MCF 10A (cell line): ENCODE data around the gene MAP7D1. TPM values are rescaled to one million over a fixed set of nuclear protein-coding genes. Genes with fewer than 3 reads are reported as not detected.

Experiments
- BruUV-seq: library from RNA; stranded (reverse); fragments of 400-500 nt; replicated peaks from 2 replicates; lab custom pipeline; 2021; lab: Mats Ljungman, UMichigan
- CTCF ChIA-PET: fragments of 300-600 bp; sonication (Branson Sonifier 250); formaldehyde crosslinking; extraction: SDS; loops from one replicate; lab custom pipeline; 2021; ENCODE audit warnings: antibody characterized with exemption, inconsistent platforms; lab: Yijun Ruan, JAX
- POLR2A ChIA-PET: fragments of 300-600, 350-650 bp; sonication (Branson Sonifier 250); formaldehyde crosslinking; extraction: SDS; loops from one replicate; lab custom pipeline; 2020; ENCODE audit warnings: antibody characterized with exemption, inconsistent platforms; lab: Yijun Ruan, JAX
- DNase-seq: peaks from one replicate; pipeline ENCODE4 v3.0.0-alpha.2; 2018; ENCODE audit not compliant: unreplicated experiment
- H3K27ac Mint-ChIP-seq: one replicate; pipeline ENCODE4 v1.8.0; 2022; ENCODE audit warnings: mild to moderate bottlenecking, low read depth, mixed read lengths; ENCODE audit not compliant: unreplicated experiment
- H3K27me3 Mint-ChIP-seq: one replicate; pipeline ENCODE4 v1.8.0; 2022; ENCODE audit warnings: mixed read lengths; ENCODE audit not compliant: insufficient read depth, unreplicated experiment
- H3K36me3 Mint-ChIP-seq: one replicate; pipeline ENCODE4 v1.8.0; 2022; ENCODE audit warnings: mild to moderate bottlenecking, moderate library complexity, mixed read lengths; ENCODE audit not compliant: insufficient read depth, unreplicated experiment
- H3K4me1 Mint-ChIP-seq: one replicate; pipeline ENCODE4 v1.8.0; 2022; ENCODE audit warnings: mixed read lengths; ENCODE audit not compliant: insufficient read depth, unreplicated experiment
- H3K4me3 Mint-ChIP-seq: one replicate; pipeline ENCODE4 v1.8.0; 2022; ENCODE audit warnings: mild to moderate bottlenecking, moderate library complexity, mixed read lengths; ENCODE audit not compliant: unreplicated experiment
- H3K9me3 Mint-ChIP-seq: one replicate; pipeline ENCODE4 v1.8.0; 2022; ENCODE audit warnings: mixed read lengths; ENCODE audit not compliant: unreplicated experiment
- intact Hi-C: fragments of 100-400 bp; cut with micrococcal nuclease; formaldehyde crosslinking; loops from 2 replicates; pipeline ENCODE4 v1.14.1; 2022
- total RNA-seq: library from RNA; stranded (reverse); gene quantifications from 2 replicates; pipeline ENCODE4 v1.2.3, GENCODE V29; 2022
- TF ChIP-seq, protein P1 (sequence below): fragments of 200-600 bp; IDR thresholded peaks from one replicate; pipeline ENCODE4 v1.8.0; 2022; ENCODE audit warnings: antibody characterized with exemption, mild to moderate bottlenecking; ENCODE audit not compliant: unreplicated experiment

Gene MAP7D1
- total RNA-seq, 1 experiment from 2014 or later: 170 TPM

DNA sequence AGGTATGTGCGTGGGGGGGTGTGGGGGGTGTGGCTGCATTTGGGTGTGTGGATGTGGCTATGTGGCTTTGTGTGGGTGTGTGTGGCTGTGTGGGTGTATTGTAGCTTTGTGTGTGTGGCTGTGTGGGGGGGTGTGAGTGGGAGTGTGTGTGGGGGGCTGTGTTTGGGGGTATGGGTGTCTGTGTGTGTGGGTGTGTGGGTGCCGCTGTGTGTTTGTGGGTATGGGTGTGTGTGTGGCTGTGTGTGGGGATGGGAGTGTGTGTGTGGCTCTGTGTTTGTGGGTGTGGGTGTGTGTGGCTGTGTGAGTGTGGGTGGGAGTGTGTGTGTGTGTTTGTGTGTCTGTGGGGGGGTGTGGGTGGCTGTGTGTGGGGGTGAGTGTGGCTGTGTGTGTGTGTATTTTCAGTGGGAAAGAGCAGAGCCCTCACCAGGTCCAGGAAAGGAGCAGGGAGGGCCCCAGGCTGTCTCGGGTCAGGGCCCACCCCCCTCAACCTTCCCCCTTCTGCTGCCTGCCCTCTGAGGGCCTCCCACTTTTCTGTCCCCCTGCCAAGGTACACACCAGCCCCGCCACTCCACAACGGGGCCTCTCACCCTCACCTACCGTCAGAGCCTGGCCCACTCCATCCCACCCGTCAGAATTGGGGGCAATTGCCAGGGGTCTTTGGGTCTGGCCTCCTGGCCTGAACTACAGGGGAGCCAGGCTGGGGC is 29.0 kb upstream of the MAP7D1 start:
- no peaks in the 10 kb centered on the region for H3K4me1 Mint-ChIP-seq
- H3K4me3 Mint-ChIP-seq: no peak overlapping the region
- peaks cover 21% of the 10 kb centered on the region for H3K27me3 Mint-ChIP-seq
- H3K36me3 Mint-ChIP-seq: peaks cover 5% of the 10 kb centered on the region
- no TSS peak for BruUV-seq
- no peaks in the 10 kb centered on the region for H3K9me3 Mint-ChIP-seq
- TF ChIP-seq, protein P1, sequence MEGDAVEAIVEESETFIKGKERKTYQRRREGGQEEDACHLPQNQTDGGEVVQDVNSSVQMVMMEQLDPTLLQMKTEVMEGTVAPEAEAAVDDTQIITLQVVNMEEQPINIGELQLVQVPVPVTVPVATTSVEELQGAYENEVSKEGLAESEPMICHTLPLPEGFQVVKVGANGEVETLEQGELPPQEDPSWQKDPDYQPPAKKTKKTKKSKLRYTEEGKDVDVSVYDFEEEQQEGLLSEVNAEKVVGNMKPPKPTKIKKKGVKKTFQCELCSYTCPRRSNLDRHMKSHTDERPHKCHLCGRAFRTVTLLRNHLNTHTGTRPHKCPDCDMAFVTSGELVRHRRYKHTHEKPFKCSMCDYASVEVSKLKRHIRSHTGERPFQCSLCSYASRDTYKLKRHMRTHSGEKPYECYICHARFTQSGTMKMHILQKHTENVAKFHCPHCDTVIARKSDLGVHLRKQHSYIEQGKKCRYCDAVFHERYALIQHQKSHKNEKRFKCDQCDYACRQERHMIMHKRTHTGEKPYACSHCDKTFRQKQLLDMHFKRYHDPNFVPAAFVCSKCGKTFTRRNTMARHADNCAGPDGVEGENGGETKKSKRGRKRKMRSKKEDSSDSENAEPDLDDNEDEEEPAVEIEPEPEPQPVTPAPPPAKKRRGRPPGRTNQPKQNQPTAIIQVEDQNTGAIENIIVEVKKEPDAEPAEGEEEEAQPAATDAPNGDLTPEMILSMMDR: no peak
- no peak for DNase-seq
- H3K27ac Mint-ChIP-seq: no peak overlapping the region
- intact Hi-C loops: no loop called here
- POLR2A ChIA-PET: no interaction called here
- CTCF ChIA-PET: no interaction called here

GRCh38 chr1:36128126-36128904 is 27.6 kb upstream of the MAP7D1 start:
- POLR2A ChIA-PET: interaction anchor here (0.9 kb wide), 1 partner anchor 1468 kb away, joined by 4 read pairs; the partner anchor contains the start of gene GNL2
- Mint-ChIP-seq H3K27ac (no peak overlapping the region), H3K4me1 (no peaks in the 10 kb centered on the region), H3K4me3 (no peak overlapping the region), H3K9me3 (no peaks in the 10 kb centered on the region), H3K27me3 (peaks cover 17% of the 10 kb centered on the region), H3K36me3 (peaks cover 5% of the 10 kb centered on the region)
- no peak for DNase-seq
- no TSS peak for BruUV-seq
- TF ChIP-seq, protein P1: no peak
- intact Hi-C loops: no loop called here
- CTCF ChIA-PET: interaction anchor here (0.9 kb wide), 2 partner anchors 28 to 265 kb away, joined by 4 to 5 read pairs; no protein-coding TSS in a partner anchor

DNA sequence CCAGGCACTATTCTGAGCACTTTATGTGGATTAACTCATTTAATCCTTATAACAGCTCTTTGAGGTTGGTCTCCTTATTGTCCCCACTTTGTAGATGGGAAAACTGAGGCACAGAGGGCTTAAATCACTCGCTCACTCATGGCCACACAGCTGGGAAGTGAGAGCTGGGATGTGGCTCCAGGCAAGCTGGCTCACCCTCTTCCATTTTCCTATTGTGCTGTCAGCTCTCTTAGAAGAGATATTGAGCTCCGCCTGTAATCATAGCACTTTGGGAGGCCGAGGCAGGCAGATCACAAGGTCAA is 27.1 kb upstream of the MAP7D1 start:
- TF ChIP-seq, protein P1: no peak
- ChIA-PET CTCF (interaction anchor here (0.9 kb wide), 1 partner anchor 266 kb away, joined by 4 read pairs; no protein-coding TSS in a partner anchor), POLR2A (interaction anchor here (0.9 kb wide), 1 partner anchor 1467 kb away, joined by 4 read pairs; the partner anchor contains the start of gene GNL2)
- no TSS peak for BruUV-seq
- H3K4me1 Mint-ChIP-seq: peaks cover 5% of the 10 kb centered on the region
- H3K27ac Mint-ChIP-seq: no peak overlapping the region
- peaks cover 11% of the 10 kb centered on the region for H3K27me3 Mint-ChIP-seq
- peaks cover 5% of the 10 kb centered on the region for H3K36me3 Mint-ChIP-seq
- no peak for DNase-seq
- intact Hi-C loops: no loop called here
- H3K4me3 Mint-ChIP-seq: no peak overlapping the region
- no peaks in the 10 kb centered on the region for H3K9me3 Mint-ChIP-seq

GRCh38 chr1:36132029-36132428 is 23.9 kb upstream of the MAP7D1 start:
- H3K9me3 Mint-ChIP-seq: no peaks in the 10 kb centered on the region
- BruUV-seq: no TSS peak
- POLR2A ChIA-PET: interaction anchor here (0.9 kb wide), 1 partner anchor 18 kb away, joined by 4 read pairs; the partner anchor contains the start of gene TRAPPC3
- no peak overlapping the region for H3K4me3 Mint-ChIP-seq
- peaks cover 21% of the 10 kb centered on the region for H3K4me1 Mint-ChIP-seq
- CTCF ChIA-PET: interaction anchor here (0.7 to 1.6 kb wide), 6 partner anchors 10 to 99 kb away, joined by 3 read pairs; partner anchors contain the start of gene TRAPPC3
- no peaks in the 10 kb centered on the region for H3K27me3 Mint-ChIP-seq
- TF ChIP-seq, protein P1: no peak
- no peak overlapping the region for H3K27ac Mint-ChIP-seq
- peaks cover 12% of the 10 kb centered on the region for H3K36me3 Mint-ChIP-seq
- intact Hi-C loops: no loop called here
- DNase-seq: no peak
